Measurements from ENCODE around the gene PRKN. TPM values are rescaled to one million over a fixed set of nuclear protein-coding genes. Genes with fewer than 3 reads are reported as not detected.

PRKN gene
- total RNA-seq, 1 experiment from 2014 or later, result not detected

GRCh38 chr6:162315291-162315690 is 412.3 kb downstream of the PRKN start:
- H3K27me3 ChIP-seq (ENCODE audit: insufficient read depth, low read depth), result no peaks in the 10 kb centered on the region
- no TSS peak for BruUV-seq (replicated peaks)
- ChIA-PET POLR2A (ENCODE audit: unreplicated experiment) (no interaction called here), CTCF (no interaction called here)
- no peak overlapping the region for H3K27ac ChIP-seq
- no peaks in the 10 kb centered on the region for H3K36me3 ChIP-seq (ENCODE audit: low read depth)
- no peak overlapping the region for H3K4me3 ChIP-seq
- no peaks in the 10 kb centered on the region for H3K79me2 ChIP-seq (ENCODE audit: low read depth)
- no peaks in the 10 kb centered on the region for H3K4me1 ChIP-seq (replicated peaks; ENCODE audit: insufficient read depth)
- no peaks in the 10 kb centered on the region; the same call in 1 of the 2 replicates for H4K20me1 ChIP-seq (ENCODE audit: insufficient read depth)
- intact Hi-C loops (cut with micrococcal nuclease; ENCODE audit: unreplicated experiment), result no loop called here
- TF ChIP-seq EZH2 (IDR thresholded peaks at IDR 0.05; ENCODE audit: low read depth) (no peak), CTCF (conservative IDR thresholded peaks at IDR 0.05) (no peak)
- H2AFZ ChIP-seq, result no peak overlapping the region
- no peak overlapping the region for H3K4me2 ChIP-seq
- no peaks in the 10 kb centered on the region for H3F3A ChIP-seq (ENCODE audit: insufficient read depth, low read depth)
- no peak for DNase-seq
- no peaks in the 10 kb centered on the region for H3K9me3 ChIP-seq (ENCODE audit: insufficient read depth, low read depth)
- H3K9me2 ChIP-seq (ENCODE audit: insufficient read depth), result no peaks in the 10 kb centered on the region

- Histone ChIP-seq H3K9me3 (ENCODE audit: insufficient read depth, low read depth) (no peaks in the 10 kb centered on the region), H4K20me1 (ENCODE audit: insufficient read depth) (no peaks in the 10 kb centered on the region), H3K4me3 (no peak overlapping the region), H3K4me1 (replicated peaks; ENCODE audit: insufficient read depth) (no peaks in the 10 kb centered on the region), H3K36me3 (ENCODE audit: low read depth) (no peaks in the 10 kb centered on the region), H3K79me2 (ENCODE audit: low read depth) (no peaks in the 10 kb centered on the region), H3K27ac (no peak overlapping the region), H3K27me3 (ENCODE audit: insufficient read depth, low read depth) (no peaks in the 10 kb centered on the region), H3K4me2 (no peak overlapping the region), H3K9me2 (ENCODE audit: insufficient read depth) (no peaks in the 10 kb centered on the region), H3F3A (ENCODE audit: insufficient read depth, low read depth) (no peaks in the 10 kb centered on the region), H2AFZ (no peak overlapping the region)
- no peak for TF ChIP-seq CTCF (conservative IDR thresholded peaks at IDR 0.05)
- TF ChIP-seq EZH2 (IDR thresholded peaks at IDR 0.05; ENCODE audit: low read depth), result no peak
- intact Hi-C loops (cut with micrococcal nuclease; ENCODE audit: unreplicated experiment), result no loop called here
- CTCF ChIA-PET, result no interaction called here
- BruUV-seq (replicated peaks), result no TSS peak
- POLR2A ChIA-PET (ENCODE audit: unreplicated experiment), result no interaction called here
- no peak for DNase-seq
Measured at GRCh38 chr6:162313922-162314660, 413.5 kb downstream of the PRKN start.

GRCh38 chr6:162307865-162308264 is 419.7 kb downstream of the PRKN start:
- Histone ChIP-seq H3K9me2 (ENCODE audit: insufficient read depth) (no peaks in the 10 kb centered on the region), H3K9me3 (ENCODE audit: insufficient read depth, low read depth) (no peaks in the 10 kb centered on the region), H3K79me2 (ENCODE audit: low read depth) (no peaks in the 10 kb centered on the region), H3K27me3 (ENCODE audit: insufficient read depth, low read depth) (no peaks in the 10 kb centered on the region), H3K4me1 (replicated peaks; ENCODE audit: insufficient read depth) (no peaks in the 10 kb centered on the region), H4K20me1 (ENCODE audit: insufficient read depth) (no peaks in the 10 kb centered on the region), H3K36me3 (ENCODE audit: low read depth) (no peaks in the 10 kb centered on the region), H3K27ac (no peak overlapping the region), H3K4me2 (no peak overlapping the region), H2AFZ (no peak overlapping the region), H3F3A (ENCODE audit: insufficient read depth, low read depth) (no peaks in the 10 kb centered on the region), H3K4me3 (no peak overlapping the region)
- BruUV-seq (replicated peaks), result no TSS peak
- POLR2A ChIA-PET (ENCODE audit: unreplicated experiment), result no interaction called here
- DNase-seq, result no peak
- CTCF ChIA-PET, result no interaction called here
- intact Hi-C loops (cut with micrococcal nuclease; ENCODE audit: unreplicated experiment), result no loop called here
- TF ChIP-seq EZH2 (IDR thresholded peaks at IDR 0.05; ENCODE audit: low read depth), result no peak

- intact Hi-C loops (cut with micrococcal nuclease; ENCODE audit: unreplicated experiment), result no loop called here
- H3F3A ChIP-seq (ENCODE audit: insufficient read depth, low read depth), result no peaks in the 10 kb centered on the region
- no TSS peak for BruUV-seq (replicated peaks)
- ChIA-PET POLR2A (ENCODE audit: unreplicated experiment) (no interaction called here), CTCF (no interaction called here)
- no peaks in the 10 kb centered on the region for H3K4me1 ChIP-seq (replicated peaks; ENCODE audit: insufficient read depth)
- no peak overlapping the region for H2AFZ ChIP-seq
- no peak overlapping the region for H3K27ac ChIP-seq
- H3K79me2 ChIP-seq (ENCODE audit: low read depth), result no peaks in the 10 kb centered on the region
- no peak overlapping the region for H3K4me3 ChIP-seq
- no peaks in the 10 kb centered on the region for H4K20me1 ChIP-seq (ENCODE audit: insufficient read depth)
- no peaks in the 10 kb centered on the region for H3K36me3 ChIP-seq (ENCODE audit: low read depth)
- H3K4me2 ChIP-seq, result no peak overlapping the region
- no peaks in the 10 kb centered on the region for H3K9me3 ChIP-seq (ENCODE audit: insufficient read depth, low read depth)
- H3K9me2 ChIP-seq (ENCODE audit: insufficient read depth), result no peaks in the 10 kb centered on the region
- no peaks in the 10 kb centered on the region for H3K27me3 ChIP-seq (ENCODE audit: insufficient read depth, low read depth)
- no peak for DNase-seq
- TF ChIP-seq CTCF (conservative IDR thresholded peaks at IDR 0.05) (no peak), EZH2 (IDR thresholded peaks at IDR 0.05; ENCODE audit: low read depth) (no peak)
Measured at GRCh38 chr6:162306616-162307015, 420.9 kb downstream of the PRKN start.
